ENCODE results near the gene HOGA1.

HOGA1 gene

GRCh38 chr10:97651773-97652172 lies 67.6 kb downstream of the HOGA1 start:
- DNase-seq = no peak

GRCh38 chr10:97656777-97657176 lies 72.6 kb downstream of the HOGA1 start:
- no peak for DNase-seq

- no peak for DNase-seq
Measured at GRCh38 chr10:97659589-97659988, 75.4 kb downstream of the HOGA1 start.

Measured in activated gamma-delta T cell (primary cell).